Body of pancreas (tissue), 4 donors: ENCODE results near the gene NRG3. TPM values are rescaled to one million over a fixed set of nuclear protein-coding genes. Genes with fewer than 3 reads are reported as not detected.
"Not testable (repeated sequence)": the region's sequence is repeated elsewhere in the genome, so short reads cannot be mapped to it uniquely, and the experiment has no call there.

Experiments used
- ATAC-seq: fragments of 150-250 bp; one replicate; pipeline ENCODE4 v1.9.1; 2016
- DNase-seq, 4 donors: peaks; one replicate each; pipeline ENCODE4 v3.0.0-alpha.2; 2019
- H3K27ac ChIP-seq, 4 donors: fragments of 200-600 bp; sonication (generic); 1 replicate in 3 of 4; 2 replicates in 1 of 4; pipeline versions ENCODE4 v1.5.1 to v1.6.1; 2016 to 2019; ENCODE audit warnings: mild to moderate bottlenecking in 1 of 4, mixed read lengths in 1 of 4, moderate library complexity in 1 of 4
- H3K27me3 ChIP-seq, 2 donors: fragments of 200-600 bp; sonication (generic); one replicate each; pipeline ENCODE4 v1.6.0; 2016; ENCODE audit warnings: mild to moderate bottlenecking in 1 of 2
- H3K36me3 ChIP-seq, 2 donors: fragments of 200-600 bp; sonication (generic); replicated peaks in 1 of 2; 2 replicates each; pipeline ENCODE4 v1.5.1; 2016; ENCODE audit warnings: low read depth in 2 of 2; ENCODE audit not compliant: insufficient read depth in 1 of 2
- H3K4me1 ChIP-seq: fragments of 200-600 bp; sonication (generic); one replicate; pipeline ENCODE4 v1.6.0; 2016
- H3K4me3 ChIP-seq, 2 donors: fragments of 200-600 bp; sonication (generic); 1 replicate in 1 of 2; 2 replicates in 1 of 2; pipeline ENCODE4 v1.5.1; 2016 to 2019
- H3K9me3 ChIP-seq, 3 donors: fragments of 200-600 bp; sonication (generic); 1 replicate in 2 of 3; 2 replicates in 1 of 3; pipeline ENCODE4 v1.5.1; 2016
- CTCF ChIP-seq, 7 experiments: fragments of 450-650 bp in 4 of 7; fragments of 200-600 bp in 3 of 7; sonication (generic) in 3 of 7; IDR thresholded peaks; one replicate each; pipeline ENCODE4 v1.5.1; 2016 to 2019; ENCODE audit warnings: antibody characterized with exemption in 7 of 7
- POLR2A ChIP-seq, 3 donors: fragments of 450-650 bp; IDR thresholded peaks; one replicate each; pipeline ENCODE4 v1.6.1; 2016; ENCODE audit warnings: antibody characterized with exemption in 3 of 3, mild to moderate bottlenecking in 2 of 3
- WGBS, 2 donors: methylation state at CpG; one replicate each; pipeline ENCODE4 v1.1.5; 2017; 5-methylcytosine and 5-hydroxymethylcytosine counted together
- intact Hi-C: fragments of 100-400 bp; cut with DNase I; formaldehyde crosslinking; loops from one replicate; pipeline ENCODE4 v1.15.1; 2023
- total RNA-seq, 2 donors: library from RNA; depleted of rRNA; stranded (reverse); fragments of >200 nt; gene quantifications; one replicate each; pipeline ENCODE4 v1.1.0, GENCODE V29; 2016

NRG3 gene
- total RNA-seq, 2 donors from 2014 or later: 0.26 TPM; not detected in 1

DNA sequence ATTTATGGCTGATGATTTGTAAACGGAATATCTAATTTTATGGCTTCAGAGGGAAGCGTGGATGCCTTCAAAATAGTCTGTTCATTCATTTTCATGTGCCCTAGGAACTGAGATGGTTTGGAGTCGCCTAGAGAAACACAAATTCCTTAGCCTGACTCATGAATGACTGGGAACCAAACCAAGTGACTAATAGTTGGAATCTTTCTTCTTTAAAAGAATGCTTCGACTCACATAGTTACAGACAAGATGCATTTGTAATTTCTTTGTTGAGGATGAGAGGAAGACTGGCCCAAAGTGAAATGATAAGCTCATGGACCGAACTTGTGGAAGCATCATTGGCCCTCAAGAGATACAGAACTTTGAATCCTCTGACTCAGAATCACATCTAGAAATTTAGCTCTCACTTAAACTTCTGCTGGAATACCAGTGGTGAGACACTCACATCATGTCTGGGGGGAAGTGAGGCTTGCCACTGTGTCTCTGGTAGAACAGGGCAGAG, 1107.2 kb downstream of the NRG3 start:
- WGBS, 2 donors: 51 to 57% methylated on average over 5 of the region's 5 CpGs
- TF ChIP-seq CTCF (IDR thresholded peaks at IDR 0.05) (no peak), POLR2A (IDR thresholded peaks at IDR 0.05) (no peak)
- Histone ChIP-seq H3K9me3 (no peaks in the 10 kb centered on the region), H3K36me3 (no peaks in the 10 kb centered on the region), H3K27ac (no peak overlapping the region), H3K27me3 (no peaks in the 10 kb centered on the region), H3K4me3 (no peak overlapping the region), H3K4me1 (no peaks in the 10 kb centered on the region)
- intact Hi-C loops: no loop called here
- ATAC-seq: peak; percentile 35
- DNase-seq: no peak

- 85 to 91% methylated on average over 10 of the region's 10 CpGs for WGBS, 2 donors
Measured at GRCh38 chr10:82986216-82986615, 1111.2 kb downstream of the NRG3 start.

GRCh38 chr10:83006479-83006878, 1131.5 kb downstream of the NRG3 start:
- ATAC-seq, H3K9me3 ChIP-seq, H3K4me3 ChIP-seq, H3K36me3 ChIP-seq, H3K27me3 ChIP-seq, DNase-seq, H3K27ac ChIP-seq, H3K4me1 ChIP-seq, intact Hi-C loops: not testable (repeated sequence)
- 77 to 84% methylated on average over 8 of the region's 8 CpGs for WGBS, 2 donors

More at GRCh38 chr10:82986216-82986615, 1111.2 kb downstream of the NRG3 start:
- no peak for DNase-seq
- no peak overlapping the region for H3K27ac ChIP-seq
- H3K4me3 ChIP-seq: no peak overlapping the region
- intact Hi-C loops: no loop called here
- no peaks in the 10 kb centered on the region for H3K36me3 ChIP-seq
- H3K9me3 ChIP-seq: no peaks in the 10 kb centered on the region
- H3K27me3 ChIP-seq: no peaks in the 10 kb centered on the region
- ATAC-seq: no peak
- H3K4me1 ChIP-seq: no peaks in the 10 kb centered on the region
- TF ChIP-seq CTCF (IDR thresholded peaks at IDR 0.05) (no peak), POLR2A (IDR thresholded peaks at IDR 0.05) (no peak)

GRCh38 chr10:83007510-83007909, 1132.5 kb downstream of the NRG3 start:
- Histone ChIP-seq H3K9me3 (no peaks in the 10 kb centered on the region), H3K36me3 (no peaks in the 10 kb centered on the region), H3K4me3 (no peak overlapping the region), H3K27ac (no peak overlapping the region), H3K4me1 (no peaks in the 10 kb centered on the region), H3K27me3 (no peaks in the 10 kb centered on the region)
- intact Hi-C loops: no loop called here
- no peak for DNase-seq
- 57 to 58% methylated on average over 3 of the region's 3 CpGs for WGBS, 2 donors
- TF ChIP-seq POLR2A (IDR thresholded peaks at IDR 0.05): no peak
- TF ChIP-seq CTCF (IDR thresholded peaks at IDR 0.05): no peak
- ATAC-seq: no peak

- intact Hi-C loops: no loop called here
- WGBS, 2 donors: 33 to 35% methylated on average over 3 of the region's 3 CpGs
- TF ChIP-seq POLR2A (IDR thresholded peaks at IDR 0.05) (no peak), CTCF (IDR thresholded peaks at IDR 0.05) (no peak)
- no peaks in the 10 kb centered on the region for H3K9me3 ChIP-seq
- no peak overlapping the region for H3K27ac ChIP-seq
- ATAC-seq (no peak), DNase-seq (no peak)
- no peaks in the 10 kb centered on the region for H3K36me3 ChIP-seq
- no peak overlapping the region for H3K4me3 ChIP-seq
- H3K4me1 ChIP-seq: no peaks in the 10 kb centered on the region
- no peaks in the 10 kb centered on the region for H3K27me3 ChIP-seq
Measured at GRCh38 chr10:83012866-83013265, 1137.9 kb downstream of the NRG3 start.
